ENCODE results near the gene LAMB2.
A peak's percentile ranks its signal among the peaks of the same experiment; 100 is the strongest.

The LAMB2 gene

DNA sequence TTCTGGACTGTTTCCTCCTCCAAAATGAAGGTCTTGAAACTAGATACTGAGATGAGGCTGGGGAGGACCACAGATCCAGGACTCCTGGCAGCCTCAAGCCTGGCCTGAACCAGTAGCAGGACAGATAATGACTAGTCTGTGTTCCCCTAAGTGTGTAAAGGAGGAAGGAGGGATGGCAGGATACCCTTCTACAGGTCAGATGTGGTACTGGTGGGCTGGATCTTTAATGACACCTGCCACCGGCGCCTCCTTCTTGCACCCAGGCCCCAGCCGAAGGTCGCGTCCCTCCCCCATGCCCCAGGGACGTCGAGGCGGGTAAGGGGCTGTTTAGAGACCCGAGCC is 12.8 kb downstream of the LAMB2 start:
- DNase-seq = no peak

DNA sequence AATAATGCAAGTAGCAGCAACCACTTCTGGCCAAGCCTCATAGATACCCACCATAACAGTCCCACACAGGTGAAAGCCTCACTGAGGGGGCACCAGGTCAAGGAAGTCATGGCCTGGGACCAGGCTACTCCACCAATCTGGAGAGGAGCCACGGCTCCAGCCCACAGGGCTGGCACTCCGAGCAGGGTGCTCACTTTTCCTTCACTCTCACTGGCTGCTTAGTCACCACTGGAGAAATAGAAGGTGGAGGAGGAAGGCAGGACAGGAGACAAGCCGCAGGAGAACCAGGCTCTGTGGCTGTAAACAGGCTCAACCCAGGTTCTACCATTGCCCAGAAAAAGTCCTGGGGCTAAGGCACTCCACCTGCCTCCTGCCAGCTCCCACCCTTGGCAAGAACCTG is 13.4 kb downstream of the LAMB2 start:
- DNase-seq = no peak

DNA sequence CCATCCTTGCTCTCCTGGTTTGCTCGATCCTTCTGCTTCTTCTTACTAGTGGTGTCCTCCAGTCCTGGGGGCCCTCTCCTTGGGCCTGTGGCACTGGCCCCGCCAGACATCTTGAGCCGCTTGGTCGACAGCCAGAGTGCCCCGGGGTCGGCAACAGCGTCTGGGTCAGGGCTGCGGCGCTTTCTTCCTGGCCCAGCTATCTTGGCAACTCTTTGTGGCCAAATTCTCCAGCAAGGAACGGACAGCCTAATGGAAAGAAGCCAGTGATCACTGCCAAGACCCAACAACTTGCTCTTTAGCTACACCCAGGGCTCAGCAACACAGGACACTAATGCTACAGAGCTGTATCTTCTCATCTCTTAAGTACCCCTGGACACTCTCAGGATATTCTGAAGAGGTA is 13.8 kb downstream of the LAMB2 start:
- DNase-seq = no peak

DNA sequence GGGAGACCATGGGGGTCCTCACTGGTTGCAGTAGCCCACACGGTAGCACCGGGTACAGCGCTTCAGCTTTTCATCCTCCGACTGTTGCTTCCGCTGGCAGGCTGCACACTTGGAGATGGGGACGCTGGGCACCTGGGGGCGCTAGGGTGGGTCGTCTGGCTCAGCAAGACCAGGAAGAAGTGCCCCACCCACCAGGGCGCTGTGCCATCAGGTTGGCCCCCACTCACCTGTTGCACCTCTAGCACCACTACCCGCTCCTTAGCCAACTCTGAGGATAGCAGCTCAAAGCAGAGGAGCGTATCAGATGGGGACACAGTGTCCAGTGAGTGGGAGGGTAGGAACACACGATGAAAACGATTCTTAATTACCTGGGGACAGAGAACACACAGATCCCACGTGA is 20.6 kb downstream of the LAMB2 start:
- DNase-seq = no peak

DNA sequence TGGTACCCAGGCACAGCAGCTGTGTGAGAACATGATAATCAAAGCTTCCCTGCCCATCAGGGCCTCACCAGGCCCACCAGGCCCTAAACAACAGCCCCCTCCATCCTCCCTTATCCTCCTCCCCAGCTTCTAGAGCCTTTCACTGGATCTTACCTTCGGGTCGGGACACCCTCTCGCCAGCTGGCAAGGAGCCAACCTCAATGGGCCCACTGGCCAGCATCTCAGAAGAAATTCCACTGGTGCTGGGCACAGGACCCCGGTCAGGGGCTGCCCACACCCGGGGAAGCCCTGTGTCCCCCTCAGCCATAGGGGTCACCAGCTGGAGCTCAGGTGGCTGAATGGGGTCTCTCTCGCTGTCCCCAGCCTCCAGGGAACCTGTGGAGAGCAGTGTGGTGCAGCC is 21.5 kb downstream of the LAMB2 start:
- DNase-seq = no peak

DNA sequence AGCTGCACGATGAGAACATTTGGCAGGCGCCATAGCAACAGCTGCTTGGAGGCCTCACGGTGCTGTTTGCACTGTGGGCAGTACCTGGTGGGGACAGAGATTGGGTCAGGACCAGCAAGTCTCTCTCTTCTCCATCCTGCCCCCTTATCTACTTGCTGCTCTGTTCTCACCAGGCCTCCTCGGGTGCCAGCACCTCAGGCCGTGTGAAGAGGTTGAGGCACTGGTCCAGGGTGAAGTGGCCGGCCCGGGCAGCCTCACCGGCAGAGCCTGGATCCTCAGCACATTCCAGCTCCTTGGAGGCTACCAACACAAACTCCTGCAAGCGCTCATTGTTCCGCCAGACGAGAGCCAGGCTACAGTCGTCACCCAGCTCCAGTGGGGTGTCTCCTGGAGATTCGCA is 22.1 kb downstream of the LAMB2 start:
- DNase-seq = no peak

DNA sequence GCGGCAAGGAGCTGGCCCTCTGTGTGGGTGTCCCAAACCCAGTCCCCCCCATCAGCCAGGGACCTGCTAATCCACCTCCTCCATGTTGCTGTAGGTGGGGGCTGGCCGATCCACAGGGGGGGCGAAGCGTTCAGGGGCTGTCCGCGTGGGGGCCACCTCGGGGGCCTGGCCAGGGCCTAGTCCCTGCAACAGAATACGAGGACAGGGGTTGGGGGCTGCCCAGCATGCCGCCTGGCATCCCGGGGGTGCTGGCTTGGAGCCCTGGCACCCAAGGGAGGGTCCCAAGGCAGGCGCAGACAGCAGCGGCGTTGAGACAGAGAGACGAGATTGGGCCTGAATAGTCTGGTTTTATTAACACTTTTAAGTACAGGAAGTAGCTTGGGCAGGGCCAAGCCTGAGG is 24.5 kb downstream of the LAMB2 start:
- no peak for DNase-seq

DNA sequence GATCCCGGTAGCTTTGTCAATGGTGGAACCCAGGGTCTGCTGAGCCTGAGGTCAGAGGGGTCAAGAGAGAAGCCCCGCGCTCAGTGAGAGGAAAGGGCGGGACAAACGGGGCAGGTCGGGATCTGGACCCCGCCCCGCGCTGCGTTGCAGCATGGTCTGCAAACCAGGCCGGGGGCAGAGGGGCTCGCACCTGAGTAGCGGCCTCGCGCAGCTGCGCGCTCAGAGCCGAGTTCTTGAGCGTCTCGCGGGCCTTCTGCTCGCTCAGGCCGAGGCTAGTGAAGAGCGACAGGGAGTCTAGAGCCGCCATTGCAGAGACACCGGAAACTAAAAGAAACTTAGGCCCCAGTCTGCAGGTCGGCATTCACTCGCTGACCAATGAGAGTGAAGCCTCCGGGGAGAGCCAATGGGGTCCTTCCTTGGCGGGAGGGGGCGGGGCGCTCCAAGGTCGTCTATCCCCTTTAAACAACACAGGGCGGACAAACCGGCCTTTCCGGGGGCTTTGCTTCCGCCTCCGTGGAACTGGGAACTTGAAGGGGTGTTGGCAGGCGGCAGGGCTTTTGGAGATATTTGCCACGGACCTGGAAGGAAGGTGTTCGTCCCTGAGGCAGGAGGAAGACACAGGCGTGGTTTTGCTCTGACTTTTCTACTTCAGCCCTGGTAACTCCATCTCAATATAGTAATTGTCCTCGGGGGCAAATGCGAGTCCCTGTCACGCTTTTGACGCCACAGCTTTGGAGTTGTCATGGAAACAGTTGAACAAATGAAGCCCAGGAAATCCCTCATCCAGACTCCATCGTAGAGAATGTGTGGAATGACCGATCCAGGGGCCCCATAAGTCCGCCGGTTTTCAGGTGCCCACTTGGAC is 28.2 kb downstream of the LAMB2 start, which contains the start of gene QARS1:
Gene QARS1 (minus strand): TSS at position 331 of the 865 bp plus-strand sequence. CDS start 24 bp downstream, at position 307.
- peak; percentile 73 to 85 for DNase-seq

DNA sequence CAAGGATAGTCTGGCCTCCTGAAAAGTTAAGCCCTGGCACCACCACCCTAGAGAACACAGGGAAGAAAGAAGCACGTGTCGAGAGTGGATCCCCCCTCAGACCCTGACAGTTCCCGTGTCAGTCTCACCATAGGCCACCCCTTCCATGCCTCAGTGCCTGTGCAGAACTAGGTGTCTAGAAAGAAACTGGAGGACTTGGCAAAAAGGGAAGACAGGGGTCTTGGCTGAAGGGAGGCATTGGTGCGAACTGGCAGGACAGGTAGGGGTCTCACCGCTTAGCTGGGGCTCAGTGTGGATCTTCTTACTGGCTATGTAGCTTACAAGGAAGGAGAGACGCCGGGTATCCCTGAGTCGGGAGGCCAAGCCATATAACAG is 28.8 kb downstream of the LAMB2 start:
- DNase-seq = no peak

DNA sequence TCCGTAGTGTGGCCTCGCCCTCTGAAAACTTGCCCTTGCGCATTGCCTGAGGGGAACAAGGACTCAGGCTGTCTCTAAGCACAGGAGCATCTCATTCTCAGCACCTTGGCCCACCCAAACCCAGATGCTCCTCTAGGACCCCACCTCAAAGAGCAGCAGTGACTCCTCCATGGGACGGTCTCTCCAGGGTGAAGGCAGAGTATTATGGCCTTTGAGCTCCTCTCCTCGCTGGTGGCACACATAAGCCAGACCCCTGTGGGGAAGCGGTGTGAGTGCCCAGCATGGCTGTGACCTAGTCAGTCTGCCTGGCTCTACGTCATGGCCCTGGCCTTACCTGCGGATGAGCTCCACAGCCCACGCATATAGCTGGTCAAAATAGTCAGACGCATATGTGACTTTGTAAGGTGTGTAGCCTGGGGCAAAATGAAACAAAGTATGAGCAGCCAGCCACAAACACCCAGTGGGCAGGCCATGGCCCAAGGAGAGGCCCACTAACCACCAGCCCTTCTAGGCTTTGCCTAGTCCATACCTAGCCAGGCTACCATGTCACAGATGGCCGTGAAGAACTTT is 32.7 kb downstream of the LAMB2 start:
- DNase-seq = no peak

DNA sequence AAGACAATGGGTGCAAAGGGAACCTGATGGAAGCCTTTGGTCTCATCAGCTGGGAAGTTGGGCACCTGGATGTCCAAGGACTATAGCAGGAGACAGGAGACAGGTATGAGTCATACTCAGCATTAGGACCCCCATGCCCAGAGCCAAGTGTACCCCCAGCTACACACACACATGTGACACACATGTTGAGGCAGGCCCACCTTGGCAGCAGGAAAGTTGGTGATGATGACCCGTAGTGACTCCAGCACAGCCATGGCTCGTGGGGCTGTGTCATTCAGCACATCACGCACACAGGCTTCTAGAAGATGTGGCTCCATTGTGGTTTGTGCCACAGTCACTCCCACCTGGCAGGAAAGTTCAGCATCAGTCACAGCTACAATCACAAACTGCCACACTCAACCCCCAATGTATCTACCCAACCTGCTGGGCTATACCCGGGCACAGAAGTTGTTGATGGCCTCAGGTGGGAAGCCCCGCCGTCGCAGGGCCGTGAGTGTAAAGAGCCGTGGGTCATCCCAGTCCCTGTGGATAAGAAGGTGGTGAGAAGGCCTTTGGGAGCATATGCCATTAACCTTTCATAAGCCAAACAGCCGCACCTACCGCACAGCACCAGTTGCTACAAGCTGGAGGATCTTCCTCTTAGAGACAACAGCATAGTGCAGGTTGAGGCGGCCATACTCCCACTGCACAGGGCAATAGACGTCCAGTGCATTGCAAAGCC is 33.8 kb downstream of the LAMB2 start:
- no peak for DNase-seq

DNA sequence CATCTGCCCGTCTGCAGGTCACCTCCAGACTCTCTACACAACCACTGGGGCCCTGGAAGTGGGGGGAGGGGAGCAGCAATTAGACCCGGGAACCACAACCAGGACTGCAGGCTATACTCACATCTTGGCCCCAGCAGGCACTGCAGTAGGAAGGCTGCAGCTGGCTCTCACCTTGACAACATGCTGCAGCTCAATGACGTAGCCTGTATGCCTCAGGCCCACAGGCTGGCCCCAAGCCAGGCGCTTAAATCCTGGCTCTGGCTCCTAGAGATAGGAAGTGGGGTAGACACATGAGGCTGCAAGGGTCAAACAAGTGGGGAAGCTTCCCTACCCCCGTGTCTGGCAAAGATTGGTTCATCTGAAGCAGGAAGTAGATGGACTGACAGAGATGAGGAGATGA is 34.4 kb downstream of the LAMB2 start:
- no peak for DNase-seq

DNA sequence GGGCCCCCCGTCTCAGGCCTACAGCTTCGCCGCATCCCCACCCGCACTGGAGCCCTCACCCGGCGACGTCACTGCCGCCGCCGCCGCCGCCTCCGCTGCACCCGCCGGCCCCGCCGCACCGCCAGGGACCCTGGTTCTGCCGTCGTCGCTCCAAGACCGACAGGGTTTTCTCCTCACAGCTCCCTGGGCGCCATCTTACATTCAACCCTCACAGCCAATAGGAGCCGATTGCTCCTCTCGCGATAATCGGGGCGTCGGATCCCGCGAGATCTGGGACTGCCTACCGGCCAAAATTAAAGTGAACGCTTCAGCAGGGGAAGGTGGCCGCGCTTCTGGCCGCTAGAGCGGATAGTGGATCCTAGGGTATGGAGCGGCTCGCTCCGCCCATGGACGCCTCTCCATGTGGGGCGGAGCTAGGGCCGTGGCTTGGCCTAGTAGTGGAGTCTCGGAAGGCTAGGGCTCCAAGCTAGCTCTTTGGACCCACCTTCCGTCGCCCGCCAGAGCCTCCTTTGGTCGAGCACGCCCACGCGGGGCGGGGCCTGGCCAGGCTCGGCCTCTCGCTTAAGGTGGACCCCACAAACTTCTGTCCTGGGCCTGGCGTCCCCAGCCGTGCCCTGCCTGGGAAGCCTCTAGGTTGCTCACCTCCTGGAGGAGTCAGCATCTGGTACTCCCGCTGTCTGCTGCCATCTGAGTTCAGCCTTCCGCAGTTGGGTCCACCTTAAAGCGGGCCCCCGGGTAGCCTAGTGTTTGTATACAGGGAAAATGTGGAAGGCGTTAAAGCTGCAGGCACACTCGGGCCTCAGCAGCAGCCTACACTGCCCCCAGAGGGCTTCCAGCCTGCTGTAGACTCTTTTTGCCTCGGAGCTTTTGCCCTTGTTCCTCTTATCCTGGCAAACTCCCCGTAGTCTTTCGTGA is 38.7 kb downstream of the LAMB2 start, which contains the start of gene QRICH1:
Gene QRICH1 (minus strand): TSS at position 219 of the 915 bp plus-strand sequence. CDS start 17,054 bp downstream, outside the sequence.
- DNase-seq = peak; percentile 97 to 98

DNA sequence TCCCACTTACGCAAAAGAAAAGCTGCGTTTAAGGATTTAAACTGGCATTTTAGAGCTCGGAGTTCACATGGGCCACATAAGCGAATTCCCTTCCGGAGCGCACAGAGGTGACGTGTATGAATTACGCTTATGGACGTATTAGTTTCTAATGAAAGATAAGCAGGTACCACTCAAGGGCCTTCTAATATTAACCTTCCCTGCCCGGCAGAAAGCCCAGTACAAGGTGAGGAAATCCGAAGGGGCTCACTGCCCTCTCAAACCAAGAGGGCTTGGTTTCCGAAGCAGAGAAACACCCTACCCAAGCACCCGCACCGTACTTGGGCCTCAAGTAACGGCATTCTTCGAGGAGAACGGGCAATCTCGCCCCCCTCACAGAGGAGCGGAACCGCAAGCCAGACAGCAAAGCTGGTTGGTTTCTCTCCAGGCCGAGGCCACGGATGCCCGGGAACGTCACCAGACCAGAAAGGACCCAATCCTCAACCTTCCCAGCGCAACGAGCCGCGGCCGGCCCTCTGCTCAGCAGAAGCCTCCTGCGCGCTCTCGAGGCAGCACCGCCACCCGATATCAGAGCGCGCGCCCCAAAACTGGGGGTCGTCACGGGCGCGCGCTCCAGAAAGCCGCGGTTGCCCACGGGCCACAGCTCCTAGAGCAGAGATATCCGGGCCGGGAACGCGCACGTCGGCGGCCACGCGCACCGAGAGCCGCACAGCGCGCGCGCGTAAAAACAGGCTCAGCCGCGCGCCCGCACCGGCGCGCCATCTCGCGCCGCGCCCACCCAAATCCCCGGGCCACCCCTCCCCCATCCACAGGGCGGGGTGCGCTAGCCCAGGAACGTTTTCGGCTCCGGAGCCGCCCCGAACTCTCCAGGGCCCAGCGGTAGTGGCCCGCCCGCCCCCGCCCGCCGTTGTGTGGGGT is 39.7 kb downstream of the LAMB2 start:
- DNase-seq = peak; percentile 29 to 74

DNA sequence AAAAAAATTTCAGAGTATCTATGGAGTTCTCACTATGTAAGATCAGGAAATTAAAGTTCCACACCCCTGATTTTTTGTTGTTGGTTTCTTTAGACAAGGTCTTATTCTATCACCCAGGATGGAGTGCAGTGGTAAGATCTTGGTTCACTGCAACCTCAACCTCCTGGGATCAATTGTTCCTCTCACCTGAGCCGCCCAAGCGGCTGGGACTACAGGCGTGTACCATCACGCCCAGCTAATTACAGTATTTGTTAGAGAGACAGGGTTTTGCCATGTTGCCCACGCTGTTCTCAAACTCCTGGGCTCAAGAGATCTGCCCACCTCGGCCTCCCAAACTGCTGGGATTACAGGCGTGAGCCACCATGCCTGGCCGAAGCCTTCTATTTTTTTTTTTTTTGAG is 51.4 kb downstream of the LAMB2 start:
- DNase-seq = no peak

DNA sequence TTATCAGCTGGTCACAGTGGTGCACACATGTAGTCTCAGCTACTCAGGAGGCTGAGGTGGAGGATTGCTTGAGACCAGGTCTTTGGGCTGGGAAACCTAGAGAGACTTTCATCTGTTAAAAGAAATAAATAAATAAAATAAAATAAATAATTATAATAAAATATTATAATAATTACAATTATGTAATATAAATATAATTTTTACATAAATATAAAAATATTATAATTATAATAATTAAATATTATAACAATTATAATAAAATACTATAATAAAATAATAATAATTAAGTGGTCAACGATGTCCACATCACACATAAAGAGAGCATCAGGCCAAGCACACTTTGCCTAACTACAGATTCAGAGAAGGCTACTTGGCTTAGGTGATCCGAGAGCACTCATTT is 53.6 kb downstream of the LAMB2 start:
- DNase-seq = no peak

DNA sequence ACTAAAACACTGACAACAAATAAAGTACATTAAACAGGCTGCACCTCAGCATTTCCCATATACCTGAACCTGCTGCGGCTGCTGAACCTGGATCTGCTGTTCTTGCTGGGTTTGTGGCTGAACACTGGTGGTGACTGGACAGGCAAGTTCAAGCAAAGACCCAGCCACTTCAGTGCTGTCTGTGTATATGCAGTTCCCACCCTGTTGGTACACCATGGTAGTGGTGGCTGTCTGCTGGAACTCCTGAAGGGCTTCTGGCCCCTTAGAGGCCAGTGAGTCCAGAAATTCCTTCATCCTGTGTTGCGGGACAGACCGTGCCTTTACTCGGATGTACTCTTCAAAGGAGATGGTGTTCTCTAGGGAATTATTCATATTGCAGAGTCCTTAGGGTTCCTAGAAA is 56.2 kb downstream of the LAMB2 start:
- no peak for DNase-seq

DNA sequence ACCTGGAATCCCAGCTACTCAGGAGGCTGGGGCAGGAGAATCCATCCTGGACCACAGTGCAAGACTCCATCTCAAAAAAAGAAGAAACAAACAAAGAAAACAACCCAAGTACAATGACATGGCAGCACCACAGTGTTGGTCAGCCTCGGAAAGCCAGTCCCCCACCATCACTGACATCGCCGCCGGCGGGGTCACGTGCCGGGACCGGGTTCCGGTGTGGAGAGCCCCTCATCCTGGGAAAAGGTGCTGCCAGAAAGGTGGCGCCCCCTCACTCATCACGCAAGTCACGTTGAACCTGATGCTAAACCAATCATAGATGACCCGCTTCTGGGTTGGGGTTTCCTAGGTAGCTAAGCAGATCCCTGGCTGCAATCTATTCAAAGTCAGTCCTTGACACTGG is 56.7 kb downstream of the LAMB2 start:
- no peak for DNase-seq
